ENCODE data around the gene PTEN.
"Not testable (repeated sequence)": the region's sequence is repeated elsewhere in the genome, so short reads cannot be mapped to it uniquely, and the experiment has no call there.

The PTEN gene

DNA sequence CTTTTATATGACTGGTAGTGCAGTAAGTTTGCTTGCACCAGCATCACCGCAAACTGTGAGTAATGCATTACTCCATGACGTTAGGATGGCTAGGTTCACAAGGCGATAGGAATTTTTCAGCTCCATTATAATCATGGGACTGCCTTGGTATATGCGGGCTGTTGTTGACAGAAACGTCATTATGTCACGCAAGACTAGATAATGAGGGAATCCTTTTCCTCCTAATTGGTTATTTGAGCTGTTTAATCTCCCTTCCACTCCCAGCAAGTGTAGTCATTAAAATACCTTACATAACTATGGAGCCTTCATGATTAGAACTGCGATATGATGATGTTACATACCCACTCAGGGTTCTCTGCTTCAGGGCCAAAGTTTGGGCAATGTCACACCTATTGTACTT, 17.4 kb upstream of the PTEN start:
- DNase-seq, result no peak

DNA sequence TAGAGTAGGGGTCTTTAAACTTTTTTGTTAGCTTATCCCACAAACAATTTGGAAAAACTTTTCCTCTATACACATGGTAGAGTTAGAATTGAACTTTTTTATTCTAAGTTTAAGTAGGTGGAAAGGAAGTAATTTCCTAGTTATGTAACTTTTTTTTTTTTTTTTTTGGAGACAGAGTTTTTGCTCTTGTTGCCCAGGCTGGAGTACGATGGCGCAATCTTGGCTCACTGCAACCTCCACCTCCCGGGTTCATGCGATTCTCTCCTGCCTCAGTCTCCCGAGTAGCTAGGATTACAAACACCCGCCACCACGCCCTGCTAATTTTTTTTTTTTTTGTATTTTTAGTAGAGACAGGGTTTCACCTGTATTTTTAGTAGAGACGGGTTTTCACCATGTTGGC, 16.7 kb upstream of the PTEN start:
- not testable (repeated sequence) for DNase-seq

- DNase-seq, result no peak
Observed at GRCh38 chr10:87847550-87847949, 15.9 kb upstream of the PTEN start.

- no peak for DNase-seq
Observed at GRCh38 chr10:87849001-87849400, 14.4 kb upstream of the PTEN start.

DNA sequence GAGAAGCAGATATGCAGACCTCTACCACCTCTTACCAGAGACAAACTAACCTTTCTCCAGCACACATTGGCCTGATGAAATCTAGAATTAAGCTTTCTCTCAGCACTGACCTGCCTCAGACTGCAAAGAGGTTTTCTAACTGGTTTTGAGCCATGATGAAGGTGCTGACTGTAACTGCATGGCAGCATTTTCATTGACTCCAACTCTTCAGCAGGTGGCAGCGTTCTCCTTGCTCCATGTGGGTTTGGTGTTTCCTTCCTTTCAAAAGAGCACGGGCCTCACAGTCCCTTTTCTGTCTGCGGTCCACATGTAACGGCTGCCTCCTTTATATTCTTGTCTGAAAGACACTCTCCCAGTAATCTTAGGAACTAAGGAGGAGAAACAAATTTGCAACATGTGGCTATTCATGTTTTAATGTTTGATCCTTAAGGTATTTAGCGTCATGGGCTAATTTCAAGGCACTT, 12.7 kb upstream of the PTEN start:
- peak; percentile 35 for DNase-seq

GRCh38 chr10:87852089-87852488, 11.3 kb upstream of the PTEN start:
- no peak for DNase-seq

DNA sequence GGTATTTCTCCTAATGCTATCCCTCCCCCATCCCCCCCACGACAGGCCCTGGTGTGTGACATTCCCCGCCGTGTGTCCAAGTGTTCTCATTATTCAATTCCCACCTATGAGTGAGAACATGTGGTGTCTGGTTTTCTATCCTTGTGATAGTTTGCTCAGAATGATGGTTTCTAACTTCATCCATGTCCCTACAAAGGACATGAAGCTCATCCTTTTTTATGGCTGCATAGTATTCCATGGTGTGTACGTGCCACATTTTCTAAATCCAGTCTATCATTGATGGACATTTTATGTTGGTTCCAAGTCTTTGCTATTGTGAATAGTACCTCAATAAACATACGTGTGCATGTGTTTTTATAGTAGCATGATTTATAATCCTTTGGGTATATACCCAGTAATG, 8.2 kb upstream of the PTEN start:
- not testable (repeated sequence) for DNase-seq

- DNase-seq, result not testable (repeated sequence)
Observed at GRCh38 chr10:87855665-87856064, 7.8 kb upstream of the PTEN start.

- DNase-seq, result peak; percentile 53
Observed at GRCh38 chr10:87860156-87860795, 3.1 kb upstream of the PTEN start.

- no peak for DNase-seq
Observed at GRCh38 chr10:87860816-87861403, 2.5 kb upstream of the PTEN start.

DNA sequence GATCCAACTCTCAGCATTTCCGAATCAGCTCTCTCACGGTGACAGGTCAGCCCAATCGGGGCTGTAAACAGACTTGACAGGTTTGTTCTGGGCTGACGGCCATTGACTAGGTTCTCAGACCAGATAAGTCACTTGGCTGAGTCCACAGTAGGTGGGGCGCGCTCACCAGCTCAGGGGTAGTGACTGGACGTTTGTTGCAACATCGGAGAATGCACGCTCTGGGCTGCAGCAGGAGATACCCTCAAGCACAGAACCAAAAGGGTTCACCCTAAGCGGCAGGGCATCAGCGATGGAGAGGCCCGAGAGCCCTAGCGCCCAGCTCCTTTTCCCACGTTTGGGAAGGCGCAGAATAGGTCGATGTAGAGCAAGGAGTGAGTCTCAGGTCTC, 1.9 kb upstream of the PTEN start:
- no peak for DNase-seq

DNA sequence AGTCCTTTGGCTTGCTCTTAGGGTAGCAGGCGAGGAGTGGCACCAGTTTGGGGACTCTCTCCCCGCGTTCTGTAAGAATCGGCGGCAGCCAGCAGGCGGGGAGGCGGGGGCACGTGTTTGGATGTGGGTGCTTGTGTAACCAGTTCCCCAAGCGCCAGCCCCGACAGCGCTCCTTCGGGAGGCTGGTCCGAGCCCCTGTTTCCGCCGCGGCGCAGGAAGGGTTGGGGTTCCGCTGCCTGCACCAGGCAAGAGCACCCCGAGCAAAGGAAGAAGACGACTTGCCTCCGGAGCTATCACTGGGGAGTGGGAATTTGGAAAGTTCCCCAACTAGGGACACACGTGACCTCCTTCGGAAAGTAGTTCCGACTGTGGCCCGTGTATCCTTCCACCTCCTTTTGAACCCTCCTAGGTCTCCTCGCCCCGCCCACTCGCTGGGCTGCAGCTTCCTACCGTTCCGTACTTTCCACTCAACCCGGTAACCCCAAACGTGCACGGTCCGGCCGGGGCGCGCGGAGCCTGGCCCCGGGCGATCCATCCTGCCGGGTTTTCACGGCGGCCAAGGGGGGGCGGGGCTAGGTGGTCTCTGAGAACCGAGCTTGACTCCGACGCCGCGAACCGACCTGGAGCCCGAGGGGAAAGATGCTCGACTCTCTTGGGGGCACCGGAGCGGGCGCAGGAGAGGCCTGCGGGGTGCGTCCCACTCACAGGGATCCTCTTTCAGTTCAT, 1.3 kb upstream of the PTEN start:
- DNase-seq, result peak; percentile 66

DNA sequence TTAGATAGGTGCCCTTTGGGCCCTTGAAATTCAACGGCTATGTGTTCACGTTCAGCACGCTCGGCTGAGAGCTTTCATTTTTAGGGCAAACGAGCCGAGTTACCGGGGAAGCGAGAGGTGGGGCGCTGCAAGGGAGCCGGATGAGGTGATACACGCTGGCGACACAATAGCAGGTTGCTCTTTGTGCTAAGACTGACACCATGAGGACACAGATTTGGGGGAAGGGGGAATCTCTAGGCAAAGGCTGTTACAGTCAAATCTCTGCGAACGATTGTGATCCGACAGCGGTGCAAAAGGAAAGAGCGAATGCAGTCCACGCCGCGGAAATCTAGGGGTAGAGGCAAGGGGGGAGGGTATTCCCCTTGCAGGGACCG, 759 bp upstream of the PTEN start:
- DNase-seq, result peak; percentile 56

- DNase-seq, result not testable (repeated sequence)
Observed at GRCh38 chr10:87863951-87864495, 598 bp downstream of the PTEN start.

DNA sequence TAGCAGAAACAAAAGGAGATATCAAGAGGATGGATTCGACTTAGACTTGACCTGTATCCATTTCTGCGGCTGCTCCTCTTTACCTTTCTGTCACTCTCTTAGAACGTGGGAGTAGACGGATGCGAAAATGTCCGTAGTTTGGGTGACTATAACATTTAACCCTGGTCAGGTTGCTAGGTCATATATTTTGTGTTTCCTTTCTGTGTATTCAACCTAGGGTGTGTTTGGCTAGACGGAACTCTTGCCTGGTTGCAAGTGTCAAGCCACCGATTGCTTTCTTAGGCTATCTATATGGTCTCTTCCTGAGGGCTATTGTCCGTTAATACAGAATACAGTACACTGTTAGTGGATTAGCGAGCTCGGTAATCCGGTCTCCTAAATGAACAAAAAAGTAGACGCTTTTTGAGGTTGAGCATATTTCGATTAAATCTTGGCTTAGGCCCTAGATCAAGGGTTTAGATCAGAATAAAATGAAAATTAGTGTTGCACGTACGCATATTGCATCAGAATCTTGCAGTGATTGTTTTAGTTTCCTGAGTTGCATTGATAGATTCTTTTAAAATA, 1.2 kb downstream of the PTEN start:
- DNase-seq, result peak; percentile 22

DNA sequence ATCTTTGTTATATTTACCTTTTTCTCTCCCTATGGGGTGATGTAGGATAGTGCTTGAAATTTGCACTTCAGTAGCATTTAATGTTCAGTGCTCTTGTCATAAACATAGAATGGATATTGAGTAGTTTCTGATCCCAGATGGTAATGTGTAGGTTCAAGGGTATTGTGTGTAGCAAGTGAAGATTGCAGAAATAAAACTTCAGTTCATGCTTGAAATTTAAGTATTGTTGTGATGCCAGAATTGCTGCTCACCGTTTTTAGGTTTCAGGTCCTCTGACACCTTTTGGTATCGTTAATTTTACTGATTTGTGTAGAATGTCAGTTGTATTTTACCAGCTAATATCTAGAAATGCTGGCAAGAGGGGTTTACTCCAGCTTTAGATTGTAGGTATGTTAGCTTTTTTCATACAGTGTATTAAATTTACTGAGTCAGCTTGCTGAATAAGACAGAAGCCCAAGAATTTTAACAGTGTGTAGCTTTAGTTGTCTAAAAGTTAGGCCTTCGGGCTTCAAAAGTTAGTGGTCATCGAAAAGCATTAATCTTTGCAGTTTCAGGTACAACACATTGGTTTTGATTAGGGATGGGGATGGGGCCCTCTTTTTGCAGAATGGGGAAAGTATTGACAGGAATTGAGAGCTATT, 1.9 kb downstream of the PTEN start:
- no peak for DNase-seq

GRCh38 chr10:87866412-87866974, 3.1 kb downstream of the PTEN start:
- no peak for DNase-seq

GRCh38 chr10:87867453-87867852, 4.0 kb downstream of the PTEN start:
- DNase-seq, result no peak

DNA sequence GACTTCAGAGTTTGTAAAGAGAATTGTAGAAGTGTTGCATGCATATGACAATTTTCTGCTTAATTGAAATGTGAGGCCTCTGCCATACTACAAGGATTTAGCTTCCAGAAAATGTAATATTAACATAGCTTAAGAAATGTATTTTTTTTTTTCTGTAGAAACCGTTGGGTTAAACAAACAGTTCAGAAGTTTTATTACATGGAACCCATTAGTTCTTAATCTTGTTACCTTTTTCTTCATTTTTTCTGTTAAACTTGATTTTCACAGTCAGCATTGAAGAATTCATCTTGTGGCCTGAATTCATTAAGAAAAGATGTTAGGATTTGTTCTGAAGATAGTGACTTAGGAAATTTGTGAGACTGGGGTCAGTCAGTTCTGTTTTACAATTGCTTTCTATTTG, 4.9 kb downstream of the PTEN start:
- DNase-seq, result no peak

DNA sequence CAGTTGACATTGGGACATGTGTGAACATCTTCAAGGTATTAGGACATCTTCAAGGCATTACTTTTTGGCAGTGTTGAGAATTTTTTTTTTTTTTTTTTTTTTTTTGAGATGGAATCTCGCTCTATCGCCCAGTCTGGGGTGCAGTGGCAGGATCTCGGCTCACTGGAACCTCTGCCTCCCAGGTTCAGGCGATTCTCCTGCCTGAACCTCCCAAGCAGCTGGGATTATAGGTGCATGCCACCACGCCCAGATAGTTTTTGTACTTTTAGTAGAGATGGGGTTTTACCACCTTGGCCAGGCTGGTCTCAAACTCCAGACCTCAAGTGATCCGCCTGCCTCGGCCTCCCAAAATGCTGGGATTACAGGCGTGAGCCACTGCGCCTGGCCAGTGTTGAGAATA, 5.7 kb downstream of the PTEN start:
- DNase-seq, result not testable (repeated sequence)

DNA sequence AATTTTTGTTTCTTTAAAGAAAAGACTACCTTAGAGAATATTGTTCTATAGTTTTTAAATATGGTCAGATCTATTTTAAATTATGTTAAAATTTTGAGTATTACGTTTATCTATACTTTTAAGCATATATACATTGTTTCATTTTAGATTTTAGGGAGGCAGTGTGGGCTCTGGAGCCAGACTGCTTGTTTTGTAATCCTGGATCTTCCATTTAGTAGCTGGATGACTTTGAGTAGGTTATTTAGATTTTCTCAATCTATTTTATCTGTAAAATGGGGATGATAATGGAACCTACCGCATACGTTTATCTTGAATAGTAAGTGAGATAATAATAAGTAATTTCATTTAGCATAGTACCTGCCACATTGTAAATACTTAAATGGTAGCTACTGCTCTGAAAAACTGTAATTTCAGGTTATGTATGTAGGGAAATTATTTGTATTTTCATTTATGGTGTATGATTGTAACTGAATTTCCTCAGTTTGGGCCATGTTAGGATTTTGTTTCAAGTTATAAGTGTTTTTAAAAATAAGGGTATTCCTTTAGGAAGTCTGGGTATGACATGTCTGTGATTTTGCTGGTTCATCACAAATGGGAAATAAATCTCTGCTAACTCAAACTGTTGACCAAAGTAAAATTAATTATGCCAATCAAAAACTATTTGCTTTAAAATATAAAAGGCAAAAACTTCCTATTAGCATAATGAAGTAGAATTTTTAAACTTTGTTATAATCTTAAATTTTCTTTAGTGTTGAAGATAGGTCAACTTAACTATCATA, 6.5 kb downstream of the PTEN start:
- no peak for DNase-seq

DNA sequence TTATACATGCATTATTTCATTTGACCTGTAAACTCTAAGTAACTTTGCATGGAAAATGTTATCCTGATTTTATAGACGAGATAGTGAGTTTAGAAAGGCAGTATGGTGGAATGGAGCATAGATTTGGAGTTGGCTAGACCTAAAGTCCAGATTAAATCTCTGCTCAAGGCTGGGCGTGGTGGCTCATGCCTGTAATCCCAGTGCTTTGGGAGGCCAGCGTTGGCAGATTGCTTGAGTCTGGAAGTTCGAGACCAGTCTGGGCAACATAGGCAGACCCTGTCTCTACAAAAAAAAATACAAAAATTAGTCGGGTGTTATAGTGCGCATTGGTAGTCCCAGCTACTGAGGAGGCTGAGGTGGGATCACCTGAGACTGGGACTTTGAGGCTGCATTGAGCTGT, 9.4 kb downstream of the PTEN start:
- no peak for DNase-seq

All from NCI-H1092 treated with DMSO at 0.1 percent for 48 hours (cell line).